ENCODE data around the gene LZTFL1.

- TF ChIP-seq GATA2 (IDR thresholded peaks at IDR 0.05; ENCODE audit: low read depth, low read length) = no peak
- TF ChIP-seq GATA3 (IDR thresholded peaks at IDR 0.05; ENCODE audit: low read depth, low read length) = no peak
Observed at GRCh38 chr3:45869638-45870037, 27.7 kb upstream of the LZTFL1 start.

All from SH-SY5Y (cell line).